Measurements from ENCODE around the gene MTCH2. TPM values are rescaled to one million over a fixed set of nuclear protein-coding genes. Genes with fewer than 3 reads are reported as not detected.

The MTCH2 gene
- total RNA-seq, 4 donors from 2014 or later = 32.5 to 40.6 (median 37.6) TPM

DNA sequence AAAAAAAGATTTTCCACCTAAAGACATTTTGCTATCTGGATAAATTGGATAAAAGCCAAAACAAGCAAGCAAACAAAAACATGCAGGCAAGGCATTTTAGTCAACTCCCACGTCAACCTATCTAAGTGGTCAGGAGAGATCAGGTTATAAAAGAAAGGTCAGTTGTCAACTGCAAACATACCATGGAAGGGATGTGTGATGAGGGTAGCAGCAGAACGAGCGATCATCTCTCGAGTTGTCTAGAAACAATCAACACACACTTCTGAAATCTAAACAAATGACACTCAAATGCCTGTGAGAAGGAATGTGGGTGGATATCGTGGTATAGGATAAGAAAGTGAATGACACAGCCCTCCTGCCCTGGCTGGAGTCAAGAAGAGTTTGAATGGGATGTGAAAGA, 10.9 kb downstream of the MTCH2 start:
- H3K27me3 ChIP-seq = no peaks in the 10 kb centered on the region
- no peak overlapping the region for H3K27ac ChIP-seq (replicated peaks in 1 of 4)
- no peaks in the 10 kb centered on the region for H3K4me1 ChIP-seq
- no peak for DNase-seq (ENCODE audit: extremely low spot score)
- intact Hi-C loops (cut with DNase I) = no loop called here
- WGBS = 65% methylated on average over 5 of the region's 5 CpGs
- H3K36me3 ChIP-seq = peaks cover 68 to 100% (median 93%) of the 10 kb centered on the region in 4 donors
- H3K4me3 ChIP-seq = no peak overlapping the region
- no peaks in the 10 kb centered on the region for H3K9me3 ChIP-seq
- TF ChIP-seq, protein P1, sequence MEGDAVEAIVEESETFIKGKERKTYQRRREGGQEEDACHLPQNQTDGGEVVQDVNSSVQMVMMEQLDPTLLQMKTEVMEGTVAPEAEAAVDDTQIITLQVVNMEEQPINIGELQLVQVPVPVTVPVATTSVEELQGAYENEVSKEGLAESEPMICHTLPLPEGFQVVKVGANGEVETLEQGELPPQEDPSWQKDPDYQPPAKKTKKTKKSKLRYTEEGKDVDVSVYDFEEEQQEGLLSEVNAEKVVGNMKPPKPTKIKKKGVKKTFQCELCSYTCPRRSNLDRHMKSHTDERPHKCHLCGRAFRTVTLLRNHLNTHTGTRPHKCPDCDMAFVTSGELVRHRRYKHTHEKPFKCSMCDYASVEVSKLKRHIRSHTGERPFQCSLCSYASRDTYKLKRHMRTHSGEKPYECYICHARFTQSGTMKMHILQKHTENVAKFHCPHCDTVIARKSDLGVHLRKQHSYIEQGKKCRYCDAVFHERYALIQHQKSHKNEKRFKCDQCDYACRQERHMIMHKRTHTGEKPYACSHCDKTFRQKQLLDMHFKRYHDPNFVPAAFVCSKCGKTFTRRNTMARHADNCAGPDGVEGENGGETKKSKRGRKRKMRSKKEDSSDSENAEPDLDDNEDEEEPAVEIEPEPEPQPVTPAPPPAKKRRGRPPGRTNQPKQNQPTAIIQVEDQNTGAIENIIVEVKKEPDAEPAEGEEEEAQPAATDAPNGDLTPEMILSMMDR (IDR thresholded peaks at IDR 0.05) = no peak
- TF ChIP-seq EP300 (IDR thresholded peaks at IDR 0.05) (no peak), POLR2AphosphoS5 (IDR thresholded peaks at IDR 0.05) (no peak), POLR2A (IDR thresholded peaks at IDR 0.05; ENCODE audit: low read depth) (no peak)

DNA sequence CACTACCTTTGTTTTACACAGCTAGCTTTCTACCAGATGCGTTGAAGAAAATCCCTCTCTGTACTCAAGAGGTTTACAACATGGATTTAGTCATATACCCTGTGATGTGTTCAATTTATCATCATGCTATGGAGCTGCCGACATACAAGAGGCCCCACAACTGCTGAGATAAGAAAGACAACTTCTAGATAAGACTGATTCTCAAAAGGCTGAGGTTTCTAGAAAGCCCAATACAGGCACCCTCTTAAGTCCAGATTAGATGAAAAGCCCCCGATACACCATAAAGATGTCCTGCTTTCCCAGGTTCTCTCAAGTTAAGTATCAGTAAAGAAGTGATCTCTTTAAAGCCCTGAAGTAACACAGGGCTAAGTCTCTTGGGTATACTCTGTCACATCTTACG, 14.3 kb downstream of the MTCH2 start:
- no peak for TF ChIP-seq POLR2A (IDR thresholded peaks at IDR 0.05; ENCODE audit: low read depth)
- no peak for TF ChIP-seq POLR2AphosphoS5 (IDR thresholded peaks at IDR 0.05)
- no peak for TF ChIP-seq EP300 (IDR thresholded peaks at IDR 0.05)
- TF ChIP-seq, protein P1 (IDR thresholded peaks at IDR 0.05) = no peak
- H3K36me3 ChIP-seq = peaks cover 82 to 100% (median 92%) of the 10 kb centered on the region in 4 donors
- intact Hi-C loops (cut with DNase I) = no loop called here
- WGBS = 88% methylated on average over 4 of the region's 4 CpGs
- no peaks in the 10 kb centered on the region for H3K27me3 ChIP-seq
- H3K4me3 ChIP-seq = no peak overlapping the region
- no peak overlapping the region for H3K27ac ChIP-seq (replicated peaks in 1 of 4)
- H3K9me3 ChIP-seq = no peaks in the 10 kb centered on the region
- H3K4me1 ChIP-seq = no peaks in the 10 kb centered on the region
- DNase-seq (ENCODE audit: extremely low spot score) = no peak

DNA sequence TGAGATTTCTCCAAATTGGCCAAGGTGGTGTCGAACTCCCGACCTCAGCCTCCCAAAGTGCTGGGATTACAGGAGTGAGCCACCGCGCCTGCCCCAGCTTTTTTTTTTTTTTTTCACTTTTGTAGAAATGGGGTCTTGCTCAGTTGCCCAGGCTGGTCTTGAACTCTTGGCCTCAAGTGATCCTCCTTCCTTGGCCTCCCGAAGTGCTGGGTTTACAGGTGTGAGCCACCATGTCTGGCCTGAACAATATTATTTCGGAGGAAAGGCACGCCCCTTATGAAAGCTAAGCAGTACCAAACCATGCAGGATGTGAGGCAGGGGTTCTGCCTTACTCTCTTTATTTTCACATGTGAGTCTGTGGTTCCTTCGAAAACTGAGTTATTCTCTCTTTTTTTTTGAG, 16.1 kb downstream of the MTCH2 start:
- TF ChIP-seq EP300 (IDR thresholded peaks at IDR 0.05) (no peak), POLR2A (IDR thresholded peaks at IDR 0.05; ENCODE audit: low read depth) (no peak), POLR2AphosphoS5 (IDR thresholded peaks at IDR 0.05) (no peak)
- TF ChIP-seq, protein P1 (IDR thresholded peaks at IDR 0.05) = no peak
- H3K27me3 ChIP-seq = no peaks in the 10 kb centered on the region
- intact Hi-C loops (cut with DNase I) = no loop called here
- peaks cover 86 to 100% (median 96%) of the 10 kb centered on the region in 4 donors for H3K36me3 ChIP-seq
- no peak overlapping the region for H3K4me3 ChIP-seq
- no peaks in the 10 kb centered on the region for H3K9me3 ChIP-seq
- DNase-seq (ENCODE audit: extremely low spot score) = no peak
- H3K4me1 ChIP-seq = no peaks in the 10 kb centered on the region
- WGBS = 95% methylated on average over 8 of the region's 8 CpGs
- no peak overlapping the region for H3K27ac ChIP-seq (replicated peaks in 1 of 4)

DNA sequence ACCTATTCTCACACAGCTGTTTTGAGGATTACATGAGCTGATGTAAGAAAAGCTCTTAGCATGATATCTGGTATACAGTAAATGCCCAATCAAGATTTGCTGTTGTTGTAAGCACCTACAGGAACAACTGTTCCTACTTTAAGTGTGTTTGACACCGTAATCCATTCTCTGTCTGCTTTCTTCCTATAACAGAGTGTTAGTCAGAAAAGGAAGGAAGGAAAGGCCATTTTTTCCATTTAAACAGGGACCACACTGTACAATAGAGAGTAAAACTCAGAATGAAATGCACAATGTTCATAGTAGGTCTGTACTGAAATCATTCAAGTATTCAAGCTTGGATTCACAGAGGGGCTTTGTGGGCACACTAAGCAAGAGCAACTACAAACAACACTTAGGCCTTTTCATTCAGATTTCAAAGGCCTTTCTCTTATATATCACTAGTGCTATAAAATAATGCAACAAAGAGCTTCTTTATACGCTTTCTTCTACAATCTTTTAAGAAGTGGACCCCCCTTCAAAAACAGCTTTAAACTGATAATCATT, 21.5 kb downstream of the MTCH2 start:
- WGBS = 95% methylated on average over 2 of the region's 2 CpGs

More for the DNA sequence above, 21.5 kb downstream of the MTCH2 start:
- Histone ChIP-seq H3K36me3 (peaks cover 60 to 86% (median 79%) of the 10 kb centered on the region in 4 donors), H3K27ac (replicated peaks in 1 of 4) (no peak overlapping the region), H3K4me3 (no peak overlapping the region), H3K27me3 (no peaks in the 10 kb centered on the region), H3K4me1 (peaks cover 0 to 10% (median 8%) of the 10 kb centered on the region in 4 donors), H3K9me3 (no peaks in the 10 kb centered on the region)
- intact Hi-C loops (cut with DNase I) = no loop called here
- TF ChIP-seq, protein P1 (IDR thresholded peaks at IDR 0.05) = no peak
- no peak for DNase-seq (ENCODE audit: extremely low spot score)

Data from esophagus muscularis mucosa (tissue), 4 donors.